Measurements from ENCODE around the gene PLCL1. TPM values are rescaled to one million over a fixed set of nuclear protein-coding genes. Genes with fewer than 3 reads are reported as not detected.

PLCL1 gene
- total and polyA plus RNA-seq, 2 donors (not counting 3 experiments of a cell fraction or from before 2014, with no cell fraction given): 0.79 to 3.4 TPM

DNA sequence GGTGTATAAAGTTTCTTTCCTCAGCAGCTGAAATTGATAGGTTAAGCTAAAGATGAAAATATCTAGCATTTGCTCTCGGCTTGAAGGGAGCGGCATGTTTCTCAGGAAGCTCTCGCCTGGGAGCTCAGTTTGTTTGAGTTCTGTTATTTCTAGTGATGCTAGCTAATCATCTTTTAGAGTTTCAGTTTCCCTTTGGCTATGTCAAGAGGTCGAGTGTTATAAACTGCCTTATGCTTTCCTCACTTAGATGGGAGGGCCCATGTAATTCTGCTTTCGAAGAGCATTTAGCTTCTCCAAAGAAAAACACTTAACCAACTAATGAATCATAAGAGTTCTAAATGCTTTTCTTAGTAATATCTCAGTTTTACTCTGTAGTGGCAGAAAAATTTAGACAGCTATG is 33.6 kb downstream of the PLCL1 start:
- intact Hi-C loops (cut with micrococcal nuclease): no loop called here
- dilution Hi-C loops (cut with MboI; ENCODE audit: extremely low pct_ligation_motif_present, low sequenced_read_pairs): no loop called here
- H3K9ac ChIP-seq (replicated peaks; ENCODE audit: extremely low read depth, insufficient read depth, low read length): no peak overlapping the region

More for the DNA sequence above, 33.6 kb downstream of the PLCL1 start:
- Histone ChIP-seq H3K9me1 (replicated peaks; ENCODE audit: control insufficient read depth, extremely low read depth, insufficient read depth, low read length) (no peaks in the 10 kb centered on the region), H3K27me3 (ENCODE audit: control insufficient read depth in 2 of 2, insufficient read depth in 2 of 2, low read length in 2 of 2) (no peaks in the 10 kb centered on the region), H3K4me3 (replicated peaks in 1 of 3; ENCODE audit: insufficient read depth in 1 of 3, low read depth in 1 of 3, low read length in 3 of 3) (no peak overlapping the region), H3K36me3 (ENCODE audit: control insufficient read depth in 2 of 2, extremely low read depth in 1 of 2, insufficient read depth in 2 of 2, low read length in 2 of 2) (no peaks in the 10 kb centered on the region), H3K4me1 (ENCODE audit: control insufficient read depth, extremely low read depth, insufficient read depth, low read length) (no peaks in the 10 kb centered on the region), H3K27ac (ENCODE audit: insufficient read depth, low read depth, low read length) (no peak overlapping the region), H2AFZ (ENCODE audit: low read depth, low read length) (peak overlapping the region; percentile 38), H4K20me1 (replicated peaks; ENCODE audit: control insufficient read depth, extremely low read depth, insufficient read depth, low read length) (no peaks in the 10 kb centered on the region), H3K79me2 (ENCODE audit: control insufficient read depth, insufficient read depth, low read length) (no peaks in the 10 kb centered on the region), H3K9me3 (replicated peaks; ENCODE audit: control insufficient read depth, insufficient read depth, low read length) (no peaks in the 10 kb centered on the region), H3K4me2 (ENCODE audit: insufficient read depth, low read length) (peak overlapping the region; percentile 22)
- CTCF ChIA-PET: interaction anchor here (0.9 to 2.0 kb wide), 12 partner anchors 9 to 290 kb away, joined by 3 to 8 read pairs (median 4); no protein-coding TSS in a partner anchor
- TF ChIP-seq JUN (IDR thresholded peaks at IDR 0.05; ENCODE audit: borderline replicate concordance, insufficient read depth, insufficient read length, low read depth) (no peak), GATA2 (IDR thresholded peaks at IDR 0.05; ENCODE audit: insufficient read depth, insufficient read length, low read depth, low read length) (no peak), MYC (IDR thresholded peaks at IDR 0.05; ENCODE audit: low read depth, low read length) (no peak), POLR2AphosphoS5 (IDR thresholded peaks at IDR 0.05; ENCODE audit: insufficient read depth, low read depth, low read length) (no peak), EZH2 (IDR thresholded peaks at IDR 0.05; ENCODE audit: borderline replicate concordance, low read depth, low read length, severe bottlenecking) (no peak), POLR2A (IDR thresholded peaks at IDR 0.05; ENCODE audit: low read depth, low read length) (no peak), CTCF (IDR thresholded peaks at IDR 0.05; ENCODE audit: extremely low read depth in 1 of 2, insufficient read depth in 1 of 2, low read depth in 1 of 2, low read length in 2 of 2) (no peak), FOS (IDR thresholded peaks at IDR 0.05; ENCODE audit: borderline replicate concordance, insufficient read depth, low read length) (no peak)
- TF ChIP-seq, protein P1, sequence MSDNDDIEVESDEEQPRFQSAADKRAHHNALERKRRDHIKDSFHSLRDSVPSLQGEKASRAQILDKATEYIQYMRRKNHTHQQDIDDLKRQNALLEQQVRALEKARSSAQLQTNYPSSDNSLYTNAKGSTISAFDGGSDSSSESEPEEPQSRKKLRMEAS (IDR thresholded peaks at IDR 0.05; ENCODE audit: insufficient read depth, insufficient read length): no peak
- no peak for FAIRE-seq
- no TSS peak for BruUV-seq (replicated peaks)
- POLR2A ChIA-PET: no interaction called here
- DNase-seq (ENCODE audit: low read depth, low spot score): peak; percentile 41
